HepG2 (cell line): ENCODE measurements around the gene ABHD2. TPM values are rescaled to one million over a fixed set of nuclear protein-coding genes. Genes with fewer than 3 reads are reported as not detected.
A peak's percentile ranks its signal among the peaks of the same experiment; 100 is the strongest.

Experiments
- CCDC6 ChIP-seq: sonication (generic); formaldehyde crosslinking; IDR thresholded peaks from 2 replicates; pipeline ENCODE4 v1.8.1; 2022; ENCODE audit warnings: mild to moderate bottlenecking, missing genetic modification reagents, moderate library complexity
- CREB1 ChIP-seq, 2 experiments: fragments of 450-650 bp in 1 of 2; IDR thresholded peaks; 2 replicates each; pipeline ENCODE4 v1.6.1; 2016 to 2017; ENCODE audit warnings: control low read depth in 1 of 2, mild to moderate bottlenecking in 1 of 2, missing compliant biosample characterization in 1 of 2, missing genetic modification characterization in 1 of 2
- ETS1 ChIP-seq: sonication (generic); formaldehyde crosslinking; IDR thresholded peaks from 2 replicates; pipeline ENCODE4 v1.4.0; 2020; ENCODE audit warnings: missing genetic modification reagents
- GATAD2A ChIP-seq: IDR thresholded peaks from 2 replicates; pipeline ENCODE4 v1.6.1; 2016
- HNRNPH1 ChIP-seq: fragments of 200-400 bp; formaldehyde crosslinking; optimal IDR thresholded peaks from 2 replicates; pipeline ENCODE3; 2017; ENCODE audit warnings: mild to moderate bottlenecking, low read depth, low read length
- MAF1 ChIP-seq: sonication (generic); formaldehyde crosslinking; IDR thresholded peaks from 2 replicates; pipeline ENCODE4 v1.5.0; 2020; ENCODE audit warnings: missing genetic modification reagents, borderline replicate concordance
- MTERF4 ChIP-seq: sonication (generic); formaldehyde crosslinking; IDR thresholded peaks from 2 replicates; pipeline ENCODE4 v1.8.0; 2023; ENCODE audit warnings: mild to moderate bottlenecking, missing genetic modification reagents
- MTF2 ChIP-seq: sonication (generic); formaldehyde crosslinking; IDR thresholded peaks from 2 replicates; pipeline ENCODE4 v1.5.0; 2020; ENCODE audit warnings: missing genetic modification reagents, borderline replicate concordance
- NFE2L2 ChIP-seq: fragments of 150-350 bp; IDR thresholded peaks from 2 replicates; pipeline ENCODE4 v1.6.1; 2014; ENCODE audit warnings: low read length
- RFX5 ChIP-seq: IDR thresholded peaks from 2 replicates; pipeline ENCODE4 v1.6.1; 2011; ENCODE audit warnings: low read depth, low read length, improper control_type of control experiment
- RXRB ChIP-seq: IDR thresholded peaks from 2 replicates; pipeline ENCODE4 v1.6.1; 2016; ENCODE audit warnings: borderline replicate concordance, missing genetic modification reagents, missing compliant biosample characterization
- TBL1XR1 ChIP-seq: fragments of 150-350 bp; IDR thresholded peaks from 2 replicates; pipeline ENCODE4 v1.6.1; 2014; ENCODE audit warnings: borderline replicate concordance, low read length; ENCODE audit not compliant: partially characterized antibody
- ZEB1 ChIP-seq: IDR thresholded peaks from 2 replicates; pipeline ENCODE4 v1.6.1; 2012; ENCODE audit warnings: mild to moderate bottlenecking, low read depth, inconsistent platforms; ENCODE audit not compliant: insufficient replicate concordance
- ZFX ChIP-seq: sonication (generic); formaldehyde crosslinking; IDR thresholded peaks from 2 replicates; pipeline ENCODE4 v1.4.0; 2020; ENCODE audit warnings: mild to moderate bottlenecking, low read depth, missing genetic modification reagents, moderate library complexity
- ZNF101 ChIP-seq: sonication (generic); formaldehyde crosslinking; IDR thresholded peaks from 2 replicates; pipeline ENCODE4 v1.4.0; 2020; ENCODE audit warnings: mild to moderate bottlenecking, low read depth, missing genetic modification reagents, borderline replicate concordance
- ZNF264 ChIP-seq: sonication (generic); formaldehyde crosslinking; IDR thresholded peaks from 2 replicates; pipeline ENCODE4 v1.4.0; 2020; ENCODE audit warnings: missing genetic modification reagents
- ZNF3 ChIP-seq: IDR thresholded peaks from 2 replicates; pipeline ENCODE4 v1.7.0; 2017; ENCODE audit warnings: inconsistent platforms
- ZNF597 ChIP-seq: sonication (generic); formaldehyde crosslinking; IDR thresholded peaks from 2 replicates; pipeline ENCODE4 v1.5.0; 2020; ENCODE audit warnings: missing genetic modification reagents
- ZNF841 ChIP-seq: sonication (generic); formaldehyde crosslinking; IDR thresholded peaks from 2 replicates; pipeline ENCODE4 v1.8.1; 2023; ENCODE audit warnings: missing genetic modification reagents, borderline replicate concordance
- ZSCAN9 ChIP-seq: IDR thresholded peaks from 2 replicates; pipeline ENCODE4 v1.6.1; 2016; ENCODE audit warnings: borderline replicate concordance
- polyA plus RNA-seq, 8 experiments: library from polyadenylated mRNA; depleted of rRNA in 3 of 8; stranded (reverse) in 7 of 8; unstranded in 1 of 8; fragments of >200 nt; fragmentation: Illumina TruSeq in 4 of 8; extraction: Trizol in 4 of 8; gene quantifications; 2 replicates each; pipeline versions ENCODE4 v1.2.1 to v1.2.3, GENCODE V29; 2011 to 2016; ENCODE audit warnings: low read depth in 4 of 8, missing spikeins in 1 of 8, mixed read lengths in 1 of 8; ENCODE audit not compliant: insufficient read depth in 1 of 8
- total RNA-seq, 5 experiments: library from RNA; depleted of rRNA; stranded (reverse); fragments of >200 nt; fragmentation: Illumina TruSeq; extraction: Trizol; gene quantifications; 2 replicates each; pipeline ENCODE4 v1.2.3, GENCODE V29; 2016; ENCODE audit warnings: low read depth in 1 of 5
- TF ChIP-seq, protein P1 (sequence below): sonication (generic); formaldehyde crosslinking; IDR thresholded peaks from 2 replicates; pipeline ENCODE4 v1.4.0; 2020; ENCODE audit warnings: missing genetic modification reagents
- TF ChIP-seq, protein P2 (sequence below): IDR thresholded peaks from 2 replicates; pipeline ENCODE4 v1.6.1; 2016; ENCODE audit warnings: missing biosample characterization, missing genetic modification reagents, low read depth

ABHD2 gene
- total and polyA plus RNA-seq, 2 of the 13 experiments (the other 11 are each of a cell fraction or from before 2014, with no cell fraction given): 14.8 to 22.4 TPM

DNA sequence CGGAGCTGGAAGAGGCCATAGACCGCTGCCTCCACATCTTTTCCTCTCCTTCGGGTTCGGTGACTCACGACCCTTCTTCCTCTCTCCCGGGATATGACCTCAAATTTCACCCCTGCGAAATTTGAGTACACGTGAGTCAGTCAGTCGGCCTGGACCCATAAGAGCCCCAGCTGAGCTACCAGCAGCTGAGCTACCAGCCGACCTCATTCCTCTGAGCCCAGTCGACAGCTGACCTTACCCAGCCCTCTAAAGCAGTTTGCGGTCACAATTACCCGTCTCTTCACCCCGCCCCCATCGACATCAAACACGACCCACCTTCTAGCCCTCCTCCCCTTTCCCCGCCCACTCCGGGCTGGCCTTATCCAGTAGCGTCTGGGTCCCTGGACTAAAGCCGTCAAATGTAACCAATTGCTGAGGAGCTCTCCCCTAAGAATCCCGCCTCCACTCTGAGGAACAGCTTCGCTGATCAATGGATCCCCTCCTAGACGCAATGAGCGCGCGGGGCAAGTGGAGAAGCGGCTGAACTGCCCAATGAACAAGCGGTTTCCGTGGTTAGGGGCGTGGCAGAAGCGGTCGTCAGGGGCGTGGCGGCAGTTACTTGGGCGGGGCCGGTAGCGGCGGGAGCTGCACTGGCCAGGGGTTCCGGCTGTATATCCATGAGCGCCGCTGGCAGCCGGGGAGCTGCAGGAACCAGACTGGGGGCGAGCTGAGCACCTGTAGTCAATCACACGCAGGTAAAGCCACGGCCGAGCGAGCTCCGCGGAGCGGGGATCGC, at the start of gene ABHD2 (continued):
- TF ChIP-seq, protein P1, sequence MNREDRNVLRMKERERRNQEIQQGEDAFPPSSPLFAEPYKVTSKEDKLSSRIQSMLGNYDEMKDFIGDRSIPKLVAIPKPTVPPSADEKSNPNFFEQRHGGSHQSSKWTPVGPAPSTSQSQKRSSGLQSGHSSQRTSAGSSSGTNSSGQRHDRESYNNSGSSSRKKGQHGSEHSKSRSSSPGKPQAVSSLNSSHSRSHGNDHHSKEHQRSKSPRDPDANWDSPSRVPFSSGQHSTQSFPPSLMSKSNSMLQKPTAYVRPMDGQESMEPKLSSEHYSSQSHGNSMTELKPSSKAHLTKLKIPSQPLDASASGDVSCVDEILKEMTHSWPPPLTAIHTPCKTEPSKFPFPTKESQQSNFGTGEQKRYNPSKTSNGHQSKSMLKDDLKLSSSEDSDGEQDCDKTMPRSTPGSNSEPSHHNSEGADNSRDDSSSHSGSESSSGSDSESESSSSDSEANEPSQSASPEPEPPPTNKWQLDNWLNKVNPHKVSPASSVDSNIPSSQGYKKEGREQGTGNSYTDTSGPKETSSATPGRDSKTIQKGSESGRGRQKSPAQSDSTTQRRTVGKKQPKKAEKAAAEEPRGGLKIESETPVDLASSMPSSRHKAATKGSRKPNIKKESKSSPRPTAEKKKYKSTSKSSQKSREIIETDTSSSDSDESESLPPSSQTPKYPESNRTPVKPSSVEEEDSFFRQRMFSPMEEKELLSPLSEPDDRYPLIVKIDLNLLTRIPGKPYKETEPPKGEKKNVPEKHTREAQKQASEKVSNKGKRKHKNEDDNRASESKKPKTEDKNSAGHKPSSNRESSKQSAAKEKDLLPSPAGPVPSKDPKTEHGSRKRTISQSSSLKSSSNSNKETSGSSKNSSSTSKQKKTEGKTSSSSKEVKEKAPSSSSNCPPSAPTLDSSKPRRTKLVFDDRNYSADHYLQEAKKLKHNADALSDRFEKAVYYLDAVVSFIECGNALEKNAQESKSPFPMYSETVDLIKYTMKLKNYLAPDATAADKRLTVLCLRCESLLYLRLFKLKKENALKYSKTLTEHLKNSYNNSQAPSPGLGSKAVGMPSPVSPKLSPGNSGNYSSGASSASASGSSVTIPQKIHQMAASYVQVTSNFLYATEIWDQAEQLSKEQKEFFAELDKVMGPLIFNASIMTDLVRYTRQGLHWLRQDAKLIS (CRISPR knock-in tag): no peak
- TF ChIP-seq ZNF264 (no peak), CCDC6 (CRISPR knock-in tag) (no peak), RXRB (peak; percentile 66), RFX5 (peak; percentile 20; the same call in 1 of the 2 replicates), MTERF4 (CRISPR knock-in tag) (no peak), ZNF101 (CRISPR knock-in tag) (no peak), MTF2 (CRISPR knock-in tag) (no peak), ZNF3 (no peak), ZNF597 (CRISPR knock-in tag) (no peak), GATAD2A (CRISPR knock-in tag) (peak; percentile 52), CREB1 (IDR thresholded peaks at IDR 0.05) (peak; percentile 88), CREB1 (CRISPR knock-in tag; IDR thresholded peaks at IDR 0.05) (peak; percentile 91), ZSCAN9 (no peak; the same call in 1 of the 2 replicates), ZFX (peak; percentile 56), TBL1XR1 (no peak), ZNF841 (CRISPR knock-in tag) (no peak), ETS1 (CRISPR knock-in tag) (no peak), NFE2L2 (no peak), HNRNPH1 (no peak), MAF1 (CRISPR knock-in tag) (no peak), ZEB1 (no peak)
- TF ChIP-seq, protein P2, sequence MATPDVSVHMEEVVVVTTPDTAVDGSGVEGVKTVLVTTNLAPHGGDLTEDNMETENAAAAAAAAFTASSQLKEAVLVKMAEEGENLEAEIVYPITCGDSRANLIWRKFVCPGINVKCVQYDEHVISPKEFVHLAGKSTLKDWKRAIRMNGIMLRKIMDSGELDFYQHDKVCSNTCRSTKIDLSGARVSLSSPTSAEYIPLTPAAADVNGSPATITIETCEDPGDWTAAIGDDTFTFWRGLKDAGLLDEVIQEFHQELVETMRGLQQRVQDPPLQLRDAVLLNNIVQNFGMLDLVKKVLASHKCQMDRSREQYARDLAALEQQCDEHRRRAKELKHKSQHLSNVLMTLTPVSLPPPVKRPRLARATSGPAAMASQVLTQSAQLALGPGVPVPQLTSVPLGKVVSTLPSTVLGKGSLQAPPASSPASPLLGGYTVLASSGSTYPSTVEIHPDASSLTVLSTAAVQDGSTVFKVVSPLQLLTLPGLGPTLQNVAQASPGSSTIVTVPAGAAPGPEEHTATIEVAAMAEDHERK (CRISPR knock-in tag): no peak
